ENCODE results near the gene ZSWIM6. TPM values are rescaled to one million over a fixed set of nuclear protein-coding genes. Genes with fewer than 3 reads are reported as not detected.

The ZSWIM6 gene
- total RNA-seq, 1 experiment from 2014 or later, result 10.8 TPM

DNA sequence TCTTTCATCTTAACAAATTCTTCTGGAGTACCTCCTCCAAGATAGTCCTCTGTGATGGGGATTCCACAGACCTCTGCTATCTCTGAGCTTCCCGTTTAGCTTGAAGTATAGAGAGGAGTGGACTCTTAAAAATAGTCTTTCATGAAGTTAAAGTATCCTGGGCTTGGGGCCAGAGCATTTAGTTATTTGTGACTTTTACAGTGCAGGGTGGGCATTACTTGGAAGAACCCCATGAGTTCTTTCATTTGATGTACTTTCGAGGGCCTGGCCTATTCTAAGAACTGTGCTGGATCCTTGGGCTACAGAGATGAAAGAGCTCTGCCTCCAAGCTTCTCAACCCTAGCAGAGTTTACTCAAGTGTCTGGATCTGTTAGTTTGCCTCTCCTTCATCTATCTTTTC lies 131.5 kb downstream of the ZSWIM6 start:
- Histone ChIP-seq H3K4me1 (ENCODE audit: control insufficient read depth, insufficient read depth, low read length) (no peaks in the 10 kb centered on the region; the same call in 1 of the 2 replicates), H3K27me3 (ENCODE audit: control insufficient read depth, insufficient read depth, low read length) (no peaks in the 10 kb centered on the region), H3K4me3 (ENCODE audit: low read depth in 2 of 2, low read length in 2 of 2) (no peak overlapping the region), H3K9me3 (ENCODE audit: control insufficient read depth, insufficient read depth, low read depth, low read length) (no peaks in the 10 kb centered on the region), H3K36me3 (ENCODE audit: control insufficient read depth, insufficient read depth, low read length) (no peaks in the 10 kb centered on the region), H3K27ac (ENCODE audit: low read length) (no peak overlapping the region)
- CTCF ChIA-PET, result no interaction called here
- intact Hi-C loops (cut with micrococcal nuclease; ENCODE audit: unreplicated experiment), result no loop called here
- no peak for DNase-seq (ENCODE audit: low read depth, low spot score)
- no TSS peak for BruUV-seq (replicated peaks)
- no peak for TF ChIP-seq TCF7L2 (IDR thresholded peaks at IDR 0.05; ENCODE audit: low read depth, low read length)
- no peak for TF ChIP-seq SIN3A (IDR thresholded peaks at IDR 0.05; ENCODE audit: borderline replicate concordance, insufficient read depth, low read depth, low read length)
- no peak for TF ChIP-seq CTCF (IDR thresholded peaks at IDR 0.05)
- no peak for TF ChIP-seq POLR2AphosphoS5 (IDR thresholded peaks at IDR 0.05; ENCODE audit: low read depth, low read length)
- in situ Hi-C loops (cut with HindIII; ENCODE audit: low pct_unique_long_range_greater_than_20kb, low sequenced_read_pairs), result no loop called here
- POLR2A ChIA-PET, result no interaction called here
- no peak for ATAC-seq

DNA sequence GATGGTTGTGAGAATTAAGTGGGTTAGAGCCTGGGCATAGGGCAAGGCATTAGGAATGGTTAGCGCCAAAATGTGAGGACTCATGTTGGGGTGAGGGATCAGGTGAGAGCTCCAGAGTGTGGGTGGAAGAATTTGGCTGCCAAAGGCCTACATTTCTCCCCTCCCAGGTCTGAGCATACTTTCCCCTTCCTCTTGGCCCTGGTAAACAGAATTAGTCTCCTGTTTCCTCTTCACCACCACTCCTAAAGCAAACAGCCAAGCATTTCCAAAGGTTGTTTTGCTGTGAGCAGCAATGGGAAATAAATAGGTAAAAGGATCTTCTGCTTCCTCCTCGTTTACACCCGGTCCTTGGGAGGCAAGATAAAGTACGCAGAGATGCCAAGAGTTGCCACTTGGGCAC lies 132.5 kb downstream of the ZSWIM6 start:
- BruUV-seq (replicated peaks), result no TSS peak
- intact Hi-C loops (cut with micrococcal nuclease; ENCODE audit: unreplicated experiment), result no loop called here
- Histone ChIP-seq H3K27me3 (ENCODE audit: control insufficient read depth, insufficient read depth, low read length) (no peaks in the 10 kb centered on the region), H3K9me3 (ENCODE audit: control insufficient read depth, insufficient read depth, low read depth, low read length) (no peaks in the 10 kb centered on the region), H3K36me3 (ENCODE audit: control insufficient read depth, insufficient read depth, low read length) (no peaks in the 10 kb centered on the region), H3K27ac (ENCODE audit: low read length) (no peak overlapping the region), H3K4me1 (ENCODE audit: control insufficient read depth, insufficient read depth, low read length) (no peaks in the 10 kb centered on the region; the same call in 1 of the 2 replicates), H3K4me3 (ENCODE audit: low read depth in 2 of 2, low read length in 2 of 2) (no peak overlapping the region)
- ChIA-PET POLR2A (no interaction called here), CTCF (no interaction called here)
- no peak for ATAC-seq
- in situ Hi-C loops (cut with HindIII; ENCODE audit: low pct_unique_long_range_greater_than_20kb, low sequenced_read_pairs), result no loop called here
- no peak for DNase-seq (ENCODE audit: low read depth, low spot score)
- TF ChIP-seq TCF7L2 (IDR thresholded peaks at IDR 0.05; ENCODE audit: low read depth, low read length) (no peak), SIN3A (IDR thresholded peaks at IDR 0.05; ENCODE audit: borderline replicate concordance, insufficient read depth, low read depth, low read length) (no peak), POLR2AphosphoS5 (IDR thresholded peaks at IDR 0.05; ENCODE audit: low read depth, low read length) (no peak), REST (IDR thresholded peaks at IDR 0.05; ENCODE audit: insufficient read depth in 1 of 2, low read depth in 2 of 2, low read length in 1 of 2) (no peak), CTCF (IDR thresholded peaks at IDR 0.05) (no peak)
